IMR-90 (cell line): Measurements from ENCODE around the gene HOXD9. TPM values are rescaled to one million over a fixed set of nuclear protein-coding genes. Genes with fewer than 3 reads are reported as not detected.

ENCODE experiments used
- ATAC-seq: fragments of 200-7000 bp; cut with Tn5 transposase; 2 replicates; pipeline ENCODE4 v1.9.1; 2020; ENCODE audit warnings: low read depth, mild to moderate bottlenecking, moderate library complexity
- BruUV-seq: library from RNA; stranded (reverse); fragments of 400-500 nt; replicated peaks from 2 replicates; lab custom pipeline; 2021; lab: Mats Ljungman, UMichigan
- CTCF ChIA-PET: fragments of 300-600 bp; formaldehyde crosslinking; extraction: SDS; loops from one replicate; lab custom pipeline; 2021; ENCODE audit warnings: antibody characterized with exemption; lab: Yijun Ruan, JAX
- POLR2A ChIA-PET: fragments of 300-600 bp; sonication (Branson Sonifier 250); formaldehyde crosslinking; loops from one replicate; lab custom pipeline; 2022; ENCODE audit warnings: antibody characterized with exemption; ENCODE audit not compliant: unreplicated experiment; lab: Charles Lee
- DNase-seq: peaks from one replicate; pipeline ENCODE4 v3.0.0; 2013
- H2AFZ ChIP-seq: replicated peaks from 2 replicates; pipeline ENCODE3; 2013; ENCODE audit warnings: low read length, mild to moderate bottlenecking; ENCODE audit not compliant: poor library complexity
- H2AK5ac ChIP-seq: 2 replicates; pipeline ENCODE4 v1.6.1; 2013; ENCODE audit warnings: low read depth, low read length, inconsistent platforms
- H2AK9ac ChIP-seq: replicated peaks from 2 replicates; pipeline ENCODE3; 2013; ENCODE audit warnings: mild to moderate bottlenecking, low read depth, low read length, moderate library complexity; ENCODE audit not compliant: poor library complexity
- H2BK120ac ChIP-seq: 2 replicates; pipeline ENCODE4 v1.6.1; 2013; ENCODE audit warnings: low read depth, low read length, inconsistent platforms
- H2BK15ac ChIP-seq: 3 replicates; pipeline ENCODE4 v1.6.1; 2013; ENCODE audit warnings: low read depth, low read length, inconsistent platforms
- H2BK20ac ChIP-seq: 2 replicates; pipeline ENCODE4 v1.6.1; 2013; ENCODE audit warnings: low read depth, mild to moderate bottlenecking, inconsistent platforms, low read length, moderate library complexity
- H2BK5ac ChIP-seq: 2 replicates; pipeline ENCODE4 v1.6.1; 2013; ENCODE audit warnings: mild to moderate bottlenecking, low read depth, low read length, inconsistent platforms; ENCODE audit not compliant: poor library complexity, severe bottlenecking
- H3K14ac ChIP-seq: replicated peaks from 2 replicates; pipeline ENCODE4 v1.6.1; 2013; ENCODE audit warnings: low read depth, low read length, inconsistent platforms
- H3K18ac ChIP-seq: 2 replicates; pipeline ENCODE4 v1.6.1; 2013; ENCODE audit warnings: low read depth, low read length, control low read depth
- H3K23ac ChIP-seq: 2 replicates; pipeline ENCODE4 v1.6.1; 2013; ENCODE audit warnings: low read depth, low read length, inconsistent platforms
- H3K27ac ChIP-seq: 2 replicates; pipeline ENCODE4 v1.5.1; 2013; ENCODE audit warnings: mild to moderate bottlenecking, control low read depth, low read length; ENCODE audit not compliant: insufficient read depth
- H3K27me3 ChIP-seq: 2 replicates; pipeline ENCODE4 v1.6.1; 2013; ENCODE audit warnings: low read length; ENCODE audit not compliant: control insufficient read depth, insufficient read depth
- H3K36me3 ChIP-seq: 2 replicates; pipeline ENCODE4 v1.6.1; 2013; ENCODE audit warnings: low read length, mixed read lengths; ENCODE audit not compliant: control insufficient read depth, insufficient read depth
- H3K4ac ChIP-seq: 2 replicates; pipeline ENCODE4 v1.6.1; 2013; ENCODE audit warnings: low read depth, low read length, inconsistent platforms
- H3K4me1 ChIP-seq: 2 replicates; pipeline ENCODE4 v1.6.1; 2013; ENCODE audit warnings: low read length, mixed read lengths; ENCODE audit not compliant: control insufficient read depth, insufficient read depth
- H3K4me2 ChIP-seq: 2 replicates; pipeline ENCODE4 v1.6.1; 2013; ENCODE audit warnings: low read depth, mild to moderate bottlenecking, control low read depth, low read length, moderate library complexity
- H3K4me3 ChIP-seq: 2 replicates; pipeline ENCODE4 v1.5.1; 2013; ENCODE audit warnings: low read depth, mild to moderate bottlenecking, control low read depth, low read length, moderate library complexity; ENCODE audit not compliant: insufficient read depth
- H3K56ac ChIP-seq: 2 replicates; pipeline ENCODE4 v1.6.1; 2013; ENCODE audit warnings: low read length, inconsistent platforms; ENCODE audit not compliant: insufficient read depth; ENCODE audit errors: extremely low read depth
- H3K79me1 ChIP-seq, 2 experiments: 2 replicates each; pipeline ENCODE4 v1.6.1; 2013; ENCODE audit warnings: low read length in 2 of 2, inconsistent platforms in 1 of 2, low read depth in 1 of 2
- H3K9ac ChIP-seq: 2 replicates; pipeline ENCODE4 v1.6.1; 2013; ENCODE audit warnings: low read depth, low read length, control low read depth
- H3K9me1 ChIP-seq: 2 replicates; pipeline ENCODE4 v1.6.1; 2013; ENCODE audit warnings: low read length, inconsistent platforms; ENCODE audit not compliant: insufficient read depth
- H3K9me3 ChIP-seq: 2 replicates; pipeline ENCODE4 v1.6.1; 2013; ENCODE audit warnings: low read length; ENCODE audit not compliant: control insufficient read depth, insufficient read depth
- H4K20me1 ChIP-seq: 2 replicates; pipeline ENCODE4 v1.6.1; 2013; ENCODE audit warnings: low read length, inconsistent platforms; ENCODE audit not compliant: insufficient read depth
- H4K5ac ChIP-seq: 2 replicates; pipeline ENCODE4 v1.6.1; 2013; ENCODE audit warnings: mild to moderate bottlenecking, low read depth, low read length, control low read depth
- H4K8ac ChIP-seq, 2 experiments: 2 replicates each; pipeline ENCODE4 v1.6.1; 2013; ENCODE audit warnings: low read depth in 2 of 2, low read length in 2 of 2, control low read depth in 1 of 2, inconsistent platforms in 1 of 2
- H4K91ac ChIP-seq: 2 replicates; pipeline ENCODE4 v1.6.1; 2013; ENCODE audit warnings: low read depth, low read length, inconsistent platforms; ENCODE audit not compliant: insufficient read depth
- CEBPB ChIP-seq: IDR thresholded peaks from 2 replicates; pipeline ENCODE4 v1.6.1; 2012; ENCODE audit warnings: low read depth, low read length, improper control_type of control experiment
- FOS ChIP-seq: fragments of 150-350 bp; IDR thresholded peaks from 2 replicates; pipeline ENCODE4 v1.6.1; 2016; ENCODE audit warnings: low read depth, low read length
- USF2 ChIP-seq: fragments of 150-350 bp; IDR thresholded peaks from 2 replicates; pipeline ENCODE4 v1.6.1; 2017; ENCODE audit warnings: mild to moderate bottlenecking, antibody characterized with exemption, low read length, low read depth
- WGBS, 2 experiments: methylation state at CpG; one replicate each; pipeline versions ENCODE4 v1.1.5 to v1.1.7; 2013; ENCODE audit warnings: missing lambda C conversion rate in 2 of 2; ENCODE audit not compliant: insufficient read length in 1 of 2; ENCODE audit errors: extremely low coverage in 2 of 2; 5-methylcytosine and 5-hydroxymethylcytosine counted together
- dilution Hi-C: fragments of 300-500 bp; cut with HindIII; formaldehyde crosslinking; loops from one replicate; pipeline ENCODE4 v1.14.3; 2018; ENCODE audit warnings: low sequenced_read_pairs; ENCODE audit not compliant: unreplicated experiment
- in situ Hi-C: fragments of 300-500 bp; cut with MboI; formaldehyde crosslinking; loops from 3 replicates; pipeline ENCODE4 v1.14.3; 2019; ENCODE audit warnings: low sequenced_read_pairs, inconsistent platforms, mixed read lengths
- intact Hi-C: fragments of 100-400 bp; cut with micrococcal nuclease; formaldehyde crosslinking; loops from 2 replicates; pipeline ENCODE4 v1.10.0; 2022
- polyA plus RNA-seq, 3 experiments: library from polyadenylated mRNA; depleted of rRNA; stranded (reverse); fragments of >200 nt; gene quantifications; 2 replicates each; pipeline ENCODE4 v1.2.3, GENCODE V29; 2012; ENCODE audit warnings: low replicate concordance in 1 of 3
- total RNA-seq: library from RNA; depleted of rRNA; stranded (reverse); fragments of >200 nt; gene quantifications from 2 replicates; pipeline ENCODE4 v1.2.3, GENCODE V29; 2012

Gene HOXD9
- total and polyA plus RNA-seq, 2 of the 4 experiments (the other 2 are of a cell fraction), result not detected

GRCh38 chr2:176164611-176165369 is 42.3 kb downstream of the HOXD9 start:
- Histone ChIP-seq H2BK20ac (no peak overlapping the region), H3K4me3 (no peak overlapping the region), H2BK15ac (no peak overlapping the region), H2BK5ac (no peak overlapping the region), H4K20me1 (no peaks in the 10 kb centered on the region), H3K4ac (no peak overlapping the region), H2AK9ac (no peak overlapping the region), H2AK5ac (no peak overlapping the region), H3K9ac (no peak overlapping the region), H4K5ac (no peak overlapping the region), H3K14ac (no peak overlapping the region), H2AFZ (peak overlapping the region; percentile 41), H3K23ac (no peak overlapping the region), H3K9me3 (peaks cover 14% of the 10 kb centered on the region), H2BK120ac (no peak overlapping the region), H3K4me2 (no peak overlapping the region), H3K18ac (no peak overlapping the region), H3K79me1 (no peaks in the 10 kb centered on the region), H3K4me1 (no peaks in the 10 kb centered on the region), H3K9me1 (no peaks in the 10 kb centered on the region), H4K8ac (no peak overlapping the region), H3K27ac (no peak overlapping the region), H4K91ac (no peak overlapping the region), H3K36me3 (no peaks in the 10 kb centered on the region), H3K27me3 (peaks cover 66% of the 10 kb centered on the region), H3K56ac (no peak overlapping the region)
- no peak for ATAC-seq
- no TSS peak for BruUV-seq
- CTCF ChIA-PET, result no interaction called here
- dilution Hi-C loops, result no loop called here
- POLR2A ChIA-PET, result no interaction called here
- no peak for DNase-seq
- intact Hi-C loops, result no loop called here
- WGBS, 2 experiments, result 8% methylated on average over 10 of the region's 52 CpGs; no CpG with 5 or more reads in 1 of the 2 experiments
- TF ChIP-seq CEBPB (no peak), USF2 (no peak), FOS (no peak)
- in situ Hi-C loops, result no loop called here
